ENCODE data around the gene PTGFRN.

PTGFRN gene

GRCh38 chr1:116990612-116991151 is 81.0 kb downstream of the PTGFRN start:
- Histone ChIP-seq H3K9me3 (ENCODE audit: control insufficient read depth, insufficient read depth, low read depth, low read length) (no peaks in the 10 kb centered on the region), H3K27me3 (ENCODE audit: control insufficient read depth, insufficient read depth, low read length) (no peaks in the 10 kb centered on the region), H3K4me1 (ENCODE audit: control insufficient read depth, insufficient read depth, low read length) (peaks cover 5% of the 10 kb centered on the region), H3K36me3 (ENCODE audit: control insufficient read depth, insufficient read depth, low read length) (peaks cover 41% of the 10 kb centered on the region), H3K4me3 (ENCODE audit: low read depth, low read length) (no peak overlapping the region), H3K9ac (ENCODE audit: low read length) (no peak overlapping the region), H3K27ac (ENCODE audit: low read depth, low read length) (no peak overlapping the region)

GRCh38 chr1:116991171-116991845 is 81.6 kb downstream of the PTGFRN start:
- no peak overlapping the region for H3K4me3 ChIP-seq (ENCODE audit: low read depth, low read length)
- no peaks in the 10 kb centered on the region for H3K27me3 ChIP-seq (ENCODE audit: control insufficient read depth, insufficient read depth, low read length)
- no peak overlapping the region for H3K27ac ChIP-seq (ENCODE audit: low read depth, low read length)
- H3K36me3 ChIP-seq (ENCODE audit: control insufficient read depth, insufficient read depth, low read length), result peaks cover 41% of the 10 kb centered on the region
- H3K4me1 ChIP-seq (ENCODE audit: control insufficient read depth, insufficient read depth, low read length), result peaks cover 5% of the 10 kb centered on the region
- no peaks in the 10 kb centered on the region for H3K9me3 ChIP-seq (ENCODE audit: control insufficient read depth, insufficient read depth, low read depth, low read length)
- no peak overlapping the region for H3K9ac ChIP-seq (ENCODE audit: low read length)

- Histone ChIP-seq H3K9ac (ENCODE audit: low read length) (no peak overlapping the region), H3K27ac (ENCODE audit: low read depth, low read length) (no peak overlapping the region), H3K9me3 (ENCODE audit: control insufficient read depth, insufficient read depth, low read depth, low read length) (no peaks in the 10 kb centered on the region), H3K27me3 (ENCODE audit: control insufficient read depth, insufficient read depth, low read length) (no peaks in the 10 kb centered on the region), H3K4me1 (ENCODE audit: control insufficient read depth, insufficient read depth, low read length) (peaks cover 5% of the 10 kb centered on the region), H3K36me3 (ENCODE audit: control insufficient read depth, insufficient read depth, low read length) (peaks cover 36% of the 10 kb centered on the region), H3K4me3 (ENCODE audit: low read depth, low read length) (no peak overlapping the region)
These were observed 82.2 kb downstream of the PTGFRN start for GRCh38 chr1:116991918-116992317.

GRCh38 chr1:116993286-116993685 is 83.6 kb downstream of the PTGFRN start:
- Histone ChIP-seq H3K9me3 (ENCODE audit: control insufficient read depth, insufficient read depth, low read depth, low read length) (no peaks in the 10 kb centered on the region), H3K27ac (ENCODE audit: low read depth, low read length) (no peak overlapping the region), H3K27me3 (ENCODE audit: control insufficient read depth, insufficient read depth, low read length) (no peaks in the 10 kb centered on the region), H3K9ac (ENCODE audit: low read length) (no peak overlapping the region), H3K4me3 (ENCODE audit: low read depth, low read length) (no peak overlapping the region), H3K4me1 (ENCODE audit: control insufficient read depth, insufficient read depth, low read length) (no peaks in the 10 kb centered on the region; the same call in none of the 2 replicates), H3K36me3 (ENCODE audit: control insufficient read depth, insufficient read depth, low read length) (peaks cover 30% of the 10 kb centered on the region)

- no peak overlapping the region for H3K27ac ChIP-seq (ENCODE audit: low read depth, low read length)
- H3K27me3 ChIP-seq (ENCODE audit: control insufficient read depth, insufficient read depth, low read length), result no peaks in the 10 kb centered on the region
- H3K4me3 ChIP-seq (ENCODE audit: low read depth, low read length), result no peak overlapping the region
- H3K36me3 ChIP-seq (ENCODE audit: control insufficient read depth, insufficient read depth, low read length), result peaks cover 25% of the 10 kb centered on the region
- no peak overlapping the region for H3K9ac ChIP-seq (ENCODE audit: low read length)
- no peaks in the 10 kb centered on the region; the same call in 1 of the 2 replicates for H3K4me1 ChIP-seq (ENCODE audit: control insufficient read depth, insufficient read depth, low read length)
- no peaks in the 10 kb centered on the region for H3K9me3 ChIP-seq (ENCODE audit: control insufficient read depth, insufficient read depth, low read depth, low read length)
These were observed 84.7 kb downstream of the PTGFRN start for GRCh38 chr1:116994411-116994810.

GRCh38 chr1:116997066-116997465 is 87.3 kb downstream of the PTGFRN start:
- no peak overlapping the region for H3K27ac ChIP-seq (ENCODE audit: low read depth, low read length)
- H3K4me1 ChIP-seq (ENCODE audit: control insufficient read depth, insufficient read depth, low read length), result no peaks in the 10 kb centered on the region; the same call in 1 of the 2 replicates
- no peaks in the 10 kb centered on the region for H3K9me3 ChIP-seq (ENCODE audit: control insufficient read depth, insufficient read depth, low read depth, low read length)
- peaks cover 4% of the 10 kb centered on the region; the same call in 1 of the 2 replicates for H3K36me3 ChIP-seq (ENCODE audit: control insufficient read depth, insufficient read depth, low read length)
- H3K9ac ChIP-seq (ENCODE audit: low read length), result no peak overlapping the region
- H3K27me3 ChIP-seq (ENCODE audit: control insufficient read depth, insufficient read depth, low read length), result no peaks in the 10 kb centered on the region
- no peak overlapping the region for H3K4me3 ChIP-seq (ENCODE audit: low read depth, low read length)

- Histone ChIP-seq H3K9me3 (ENCODE audit: control insufficient read depth, insufficient read depth, low read depth, low read length) (no peaks in the 10 kb centered on the region), H3K4me1 (ENCODE audit: control insufficient read depth, insufficient read depth, low read length) (no peaks in the 10 kb centered on the region), H3K27ac (ENCODE audit: low read depth, low read length) (no peak overlapping the region), H3K27me3 (ENCODE audit: control insufficient read depth, insufficient read depth, low read length) (no peaks in the 10 kb centered on the region), H3K9ac (ENCODE audit: low read length) (no peak overlapping the region), H3K36me3 (ENCODE audit: control insufficient read depth, insufficient read depth, low read length) (no peaks in the 10 kb centered on the region), H3K4me3 (ENCODE audit: low read depth, low read length) (no peak overlapping the region)
These were observed 87.9 kb downstream of the PTGFRN start for GRCh38 chr1:116997636-116998035.

GRCh38 chr1:116999596-116999995 is 89.9 kb downstream of the PTGFRN start:
- H3K9me3 ChIP-seq (ENCODE audit: control insufficient read depth, insufficient read depth, low read depth, low read length), result no peaks in the 10 kb centered on the region
- no peaks in the 10 kb centered on the region for H3K27me3 ChIP-seq (ENCODE audit: control insufficient read depth, insufficient read depth, low read length)
- H3K36me3 ChIP-seq (ENCODE audit: control insufficient read depth, insufficient read depth, low read length), result no peaks in the 10 kb centered on the region
- H3K9ac ChIP-seq (ENCODE audit: low read length), result no peak overlapping the region
- no peak overlapping the region for H3K4me3 ChIP-seq (ENCODE audit: low read depth, low read length)
- H3K4me1 ChIP-seq (ENCODE audit: control insufficient read depth, insufficient read depth, low read length), result peaks cover 14% of the 10 kb centered on the region
- no peak overlapping the region for H3K27ac ChIP-seq (ENCODE audit: low read depth, low read length)

GRCh38 chr1:117000142-117000541 is 90.4 kb downstream of the PTGFRN start:
- no peaks in the 10 kb centered on the region for H3K36me3 ChIP-seq (ENCODE audit: control insufficient read depth, insufficient read depth, low read length)
- H3K27me3 ChIP-seq (ENCODE audit: control insufficient read depth, insufficient read depth, low read length), result no peaks in the 10 kb centered on the region
- no peak overlapping the region for H3K9ac ChIP-seq (ENCODE audit: low read length)
- H3K9me3 ChIP-seq (ENCODE audit: control insufficient read depth, insufficient read depth, low read depth, low read length), result no peaks in the 10 kb centered on the region
- H3K27ac ChIP-seq (ENCODE audit: low read depth, low read length), result no peak overlapping the region
- no peak overlapping the region for H3K4me3 ChIP-seq (ENCODE audit: low read depth, low read length)
- H3K4me1 ChIP-seq (ENCODE audit: control insufficient read depth, insufficient read depth, low read length), result peaks cover 14% of the 10 kb centered on the region

- no peaks in the 10 kb centered on the region for H3K36me3 ChIP-seq (ENCODE audit: control insufficient read depth, insufficient read depth, low read length)
- H3K27ac ChIP-seq (ENCODE audit: low read depth, low read length), result no peak within 1 kb of the TSS
- no peaks in the 10 kb centered on the region for H3K27me3 ChIP-seq (ENCODE audit: control insufficient read depth, insufficient read depth, low read length)
- H3K4me1 ChIP-seq (ENCODE audit: control insufficient read depth, insufficient read depth, low read length), result peaks cover 14% of the 10 kb centered on the region
- no peak within 1 kb of the TSS for H3K4me3 ChIP-seq (ENCODE audit: low read depth, low read length)
- no peak within 1 kb of the TSS for H3K9ac ChIP-seq (ENCODE audit: low read length)
- H3K9me3 ChIP-seq (ENCODE audit: control insufficient read depth, insufficient read depth, low read depth, low read length), result no peaks in the 10 kb centered on the region
These were observed 91.7 kb downstream of the PTGFRN start, which contains the start of gene CD101 for GRCh38 chr1:117001254-117001927. TSS of gene CD101 (plus strand) at chr1:117001760. CDS start at chr1:117001818, 58 bp downstream.

- peaks cover 14% of the 10 kb centered on the region for H3K4me1 ChIP-seq (ENCODE audit: control insufficient read depth, insufficient read depth, low read length)
- H3K27me3 ChIP-seq (ENCODE audit: control insufficient read depth, insufficient read depth, low read length), result no peaks in the 10 kb centered on the region
- H3K4me3 ChIP-seq (ENCODE audit: low read depth, low read length), result no peak overlapping the region
- no peak overlapping the region for H3K9ac ChIP-seq (ENCODE audit: low read length)
- no peaks in the 10 kb centered on the region for H3K9me3 ChIP-seq (ENCODE audit: control insufficient read depth, insufficient read depth, low read depth, low read length)
- H3K36me3 ChIP-seq (ENCODE audit: control insufficient read depth, insufficient read depth, low read length), result no peaks in the 10 kb centered on the region
- H3K27ac ChIP-seq (ENCODE audit: low read depth, low read length), result no peak overlapping the region
These were observed 93.6 kb downstream of the PTGFRN start for GRCh38 chr1:117003223-117003875.

All from HUES6 (cell line).